Epithelial cell of prostate (primary cell): Measurements from ENCODE around the gene MRPL53.
"Not testable (repeated sequence)": the region's sequence is repeated elsewhere in the genome, so short reads cannot be mapped to it uniquely, and the experiment has no call there.

Experiments
- DNase-seq: peaks from one replicate; pipeline ENCODE4 v3.0.0-alpha.2; 2011; ENCODE audit warnings: low read depth, low spot score
- H3K27ac ChIP-seq: fragments of 450-650 bp; 2 replicates; pipeline ENCODE4 v1.5.1; 2017; ENCODE audit warnings: mild to moderate bottlenecking

The MRPL53 gene

GRCh38 chr2:74457129-74457548 is 15.3 kb downstream of the MRPL53 start:
- DNase-seq, result no peak
- H3K27ac ChIP-seq, result peak overlapping the region; percentile 92

DNA sequence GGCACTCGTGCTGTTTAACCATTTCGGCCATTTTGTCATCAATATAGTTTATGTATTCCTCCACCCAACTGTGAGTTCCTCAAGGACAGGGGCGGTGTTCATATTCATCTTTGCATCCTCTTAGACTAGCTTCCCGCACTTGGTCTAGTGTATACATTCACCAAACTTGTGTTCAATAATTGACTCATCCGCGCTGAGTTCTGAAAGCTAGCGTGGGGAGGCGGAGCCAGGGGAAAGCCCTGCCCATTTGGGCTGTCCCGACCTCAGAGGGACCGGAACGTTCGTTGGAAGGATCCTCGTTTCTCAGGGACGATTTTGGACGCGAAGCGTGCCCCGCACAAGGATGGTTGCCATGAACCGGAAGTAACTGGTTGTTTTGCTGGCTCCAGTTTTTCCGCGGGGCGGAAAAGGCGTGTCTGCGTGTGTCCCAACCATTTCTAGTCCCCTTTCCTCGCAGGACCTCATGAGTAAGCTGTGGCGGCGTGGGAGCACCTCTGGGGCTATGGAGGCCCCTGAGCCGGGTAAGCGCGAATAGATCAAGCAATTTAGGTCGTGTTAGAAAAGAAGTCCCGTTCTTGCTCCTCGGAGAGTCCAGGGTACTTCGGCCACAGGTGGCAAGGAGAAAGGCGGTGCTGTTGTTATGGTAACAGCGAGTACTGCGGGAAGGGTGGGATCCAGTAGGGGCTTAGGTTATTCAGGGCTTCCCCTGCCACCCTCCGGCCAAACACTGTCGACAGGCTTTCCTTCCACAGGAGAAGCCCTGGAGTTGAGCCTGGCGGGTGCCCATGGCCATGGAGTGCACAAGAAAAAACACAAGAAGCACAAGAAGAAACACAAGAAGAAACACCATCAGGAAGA is 17.6 kb downstream of the MRPL53 start, which contains the start of gene INO80B:
INO80B (plus strand) TSS at position 434 of the 858 bp plus-strand sequence; CDS start at position 464, 30 bp downstream.
- peak within 1 kb of the TSS; percentile 44 for H3K27ac ChIP-seq
- DNase-seq, result peak; percentile 96

- no peak for DNase-seq
- H3K27ac ChIP-seq, result no peak overlapping the region
Measured at GRCh38 chr2:74450570-74451190, 21.8 kb downstream of the MRPL53 start.

DNA sequence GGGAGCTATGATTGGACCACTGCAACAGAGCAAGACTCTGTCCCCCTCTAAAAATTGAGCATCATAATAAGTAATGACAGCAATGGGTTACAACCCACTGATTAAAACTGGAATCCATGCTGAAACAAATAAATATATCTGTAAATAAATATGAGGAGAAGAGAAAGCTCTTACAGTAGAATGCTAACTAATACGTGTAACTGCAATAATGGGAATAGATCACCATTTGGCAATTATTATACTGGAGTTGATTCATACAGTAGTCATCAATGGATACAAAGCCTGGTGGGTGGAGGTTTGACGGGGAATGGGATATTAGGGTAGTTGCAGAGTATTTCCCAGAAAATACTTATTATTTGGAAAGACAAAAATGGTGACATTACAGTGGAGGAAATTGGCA is 23.7 kb downstream of the MRPL53 start:
- no peak overlapping the region for H3K27ac ChIP-seq
- DNase-seq, result no peak

DNA sequence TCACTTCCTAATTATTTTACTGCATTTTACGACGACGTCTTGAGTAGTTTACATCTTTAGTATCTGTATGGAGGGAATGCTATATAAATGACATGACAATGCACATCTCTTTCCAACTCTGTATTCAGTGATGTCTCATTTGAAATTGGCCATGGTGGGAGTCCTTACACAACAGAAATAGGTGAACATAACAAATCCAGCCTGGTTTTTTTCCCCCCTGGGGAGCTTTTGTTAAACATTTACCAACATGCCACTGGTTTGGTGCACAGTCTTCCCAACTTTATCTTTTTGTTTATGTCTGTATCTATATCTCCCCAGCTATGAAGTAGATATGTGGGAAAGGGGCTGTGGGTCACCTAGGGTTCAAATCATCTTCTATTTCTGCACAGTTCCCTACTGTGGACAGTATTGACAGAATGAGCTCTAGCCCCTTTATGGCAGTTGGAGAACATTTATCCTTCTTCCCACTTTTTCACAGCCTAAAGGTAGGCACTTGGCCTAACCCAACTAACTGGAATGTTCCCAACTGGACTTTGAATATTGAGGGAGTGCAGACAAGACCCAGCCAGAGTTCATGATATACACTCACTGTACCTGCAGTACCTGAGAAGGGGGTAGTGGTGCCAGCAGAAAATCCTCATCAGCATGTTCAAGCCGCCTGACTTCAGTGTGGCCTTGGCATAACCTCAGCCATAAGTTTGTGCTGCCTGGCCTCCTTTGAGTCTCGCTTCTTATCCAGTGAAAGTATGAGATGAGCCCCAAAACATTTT is 25.1 kb downstream of the MRPL53 start:
- no peak overlapping the region for H3K27ac ChIP-seq
- DNase-seq, result no peak

GRCh38 chr2:74444498-74445318 is 27.8 kb downstream of the MRPL53 start:
- no peak for DNase-seq
- no peak overlapping the region for H3K27ac ChIP-seq

GRCh38 chr2:74442483-74443297 is 29.8 kb downstream of the MRPL53 start:
- peak overlapping the region; percentile 96 for H3K27ac ChIP-seq

GRCh38 chr2:74441690-74442482 is 30.6 kb downstream of the MRPL53 start, which contains the start of gene RTKN:
Gene RTKN (minus strand): TSS chr2:74441937. CDS start chr2:74441816, 121 bp downstream.
- H3K27ac ChIP-seq, result peak within 1 kb of the TSS; percentile 96
- DNase-seq, result no peak

More at GRCh38 chr2:74442483-74443297, 29.8 kb downstream of the MRPL53 start:
- DNase-seq, result not testable (repeated sequence)

GRCh38 chr2:74441170-74441689 is 31.2 kb downstream of the MRPL53 start:
- peak overlapping the region; percentile 96 for H3K27ac ChIP-seq
- no peak for DNase-seq

DNA sequence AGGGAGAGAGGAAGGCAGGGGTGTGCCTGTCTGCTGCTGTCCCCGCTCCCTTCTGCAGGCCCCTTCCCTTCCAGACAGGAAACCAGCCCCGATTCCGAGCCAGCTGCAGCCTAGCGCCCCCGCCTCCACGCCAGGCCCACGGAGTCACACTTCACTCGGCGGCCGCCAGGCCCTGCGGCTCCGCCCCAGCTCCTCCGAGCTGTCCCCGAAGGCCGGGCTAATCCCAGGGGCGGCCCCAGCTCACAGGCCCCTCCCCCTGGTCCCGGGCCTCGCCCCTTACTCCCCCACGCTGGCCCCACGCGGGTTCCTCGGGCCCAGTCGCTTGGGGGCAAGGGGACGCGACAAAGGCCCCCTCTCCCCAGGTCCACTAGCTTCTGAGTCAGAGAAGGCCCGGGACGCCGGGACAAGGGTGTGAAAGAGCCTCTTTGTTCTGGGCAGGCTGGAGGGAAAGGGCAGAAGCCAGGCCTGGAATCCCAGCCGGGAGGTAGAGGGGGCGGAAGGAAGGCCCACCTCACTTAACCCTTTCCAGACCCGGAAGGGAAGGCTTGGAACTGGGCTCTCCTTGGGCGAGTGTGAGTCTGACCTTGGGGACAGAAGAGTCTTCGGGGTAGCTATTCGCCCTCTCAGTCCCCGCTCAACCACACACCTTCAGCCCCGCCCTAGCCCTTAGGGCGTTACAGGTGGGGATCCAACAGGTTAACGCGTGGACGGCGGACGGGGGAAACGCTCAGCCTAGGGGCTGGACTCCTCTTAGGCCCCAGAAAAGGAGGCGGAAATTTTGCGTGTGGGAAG is 31.9 kb downstream of the MRPL53 start:
- peak overlapping the region; percentile 96 for H3K27ac ChIP-seq
- no peak for DNase-seq

GRCh38 chr2:74439803-74440377 is 32.6 kb downstream of the MRPL53 start:
- DNase-seq, result no peak
- H3K27ac ChIP-seq, result peak overlapping the region; percentile 96

GRCh38 chr2:74439373-74439772 is 33.1 kb downstream of the MRPL53 start:
- H3K27ac ChIP-seq, result peak overlapping the region; percentile 96
- no peak for DNase-seq

DNA sequence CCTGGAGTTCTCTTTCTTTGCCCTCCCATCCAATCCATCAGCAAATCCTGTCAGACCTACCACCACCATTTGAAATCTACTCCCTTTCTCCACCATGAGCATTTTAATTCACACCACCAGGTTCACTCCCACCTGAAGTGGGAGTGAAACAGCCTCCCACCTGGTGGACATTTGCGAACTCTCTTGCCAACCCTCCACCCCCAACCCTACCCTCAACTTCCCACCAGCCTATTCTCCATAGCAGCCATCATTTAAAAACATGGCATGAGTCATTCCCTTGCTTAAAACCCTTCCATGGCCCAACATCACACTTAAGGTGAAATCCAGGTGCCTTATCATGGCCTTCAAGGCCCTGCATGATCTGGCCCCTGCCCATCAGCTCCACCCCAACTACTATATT is 34.2 kb downstream of the MRPL53 start:
- DNase-seq, result no peak

DNA sequence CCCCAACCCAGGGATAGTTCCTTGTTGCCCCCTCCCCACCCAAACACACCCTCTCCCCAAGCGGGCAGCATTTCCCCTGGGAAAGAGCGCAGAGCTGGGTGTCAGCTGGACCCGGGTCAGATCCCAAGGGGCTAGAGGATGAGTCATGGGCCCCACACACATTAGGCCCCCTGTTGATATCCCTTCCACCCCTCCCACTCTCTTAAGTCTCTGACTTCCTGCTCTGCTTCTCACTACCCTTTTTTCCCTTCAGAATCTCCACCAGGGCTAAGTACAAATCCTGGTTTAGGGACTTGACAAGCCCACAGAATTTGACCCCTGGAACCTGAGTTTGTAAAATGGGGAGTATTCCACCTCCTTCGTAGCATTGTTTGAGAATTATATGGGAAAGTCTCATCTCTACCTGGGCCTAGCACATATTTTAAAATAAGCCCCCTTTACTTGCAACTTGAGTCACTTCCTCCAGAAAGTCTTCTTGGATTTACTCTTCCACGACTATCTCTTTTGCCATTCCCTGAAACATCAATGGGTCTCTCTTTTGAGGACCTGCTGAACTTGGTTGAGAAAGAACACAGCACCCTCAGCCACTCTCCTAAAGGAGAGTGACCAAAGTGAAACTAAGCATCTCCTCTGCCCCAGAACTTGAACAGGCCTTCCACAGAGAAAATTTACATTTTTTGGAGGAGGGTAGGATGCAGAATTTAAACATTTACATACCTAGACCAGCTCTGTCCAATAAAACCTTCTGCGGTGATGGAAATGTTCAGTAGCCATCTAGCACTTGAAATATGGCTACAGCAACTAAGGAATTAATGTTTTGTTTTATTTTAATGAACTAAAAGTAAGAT is 35.4 kb downstream of the MRPL53 start:
- no peak for DNase-seq
- H3K27ac ChIP-seq, result no peak overlapping the region

More for the DNA sequence above, 34.2 kb downstream of the MRPL53 start:
- no peak overlapping the region for H3K27ac ChIP-seq

- DNase-seq, result no peak
- no peak overlapping the region for H3K27ac ChIP-seq
Measured at GRCh38 chr2:74436111-74436805, 36.2 kb downstream of the MRPL53 start.
